Keratinocyte (primary cell): Measurements from ENCODE around the gene MAN1A2. TPM values are rescaled to one million over a fixed set of nuclear protein-coding genes. Genes with fewer than 3 reads are reported as not detected.
"Not testable (repeated sequence)": the region's sequence is repeated elsewhere in the genome, so short reads cannot be mapped to it uniquely, and the experiment has no call there.

ENCODE experiments used
- DNase-seq: peaks from one replicate; pipeline ENCODE4 v3.0.0-alpha.2; 2011; ENCODE audit warnings: low read depth, missing footprints, low spot score
- FAIRE-seq: peaks from 2 replicates; lab custom pipeline; 2011; peaks lifted over from hg19 to GRCh38; lab: Jason Lieb, UNC
- H2AFZ ChIP-seq: 2 replicates; pipeline ENCODE4 v1.6.0; 2012; ENCODE audit warnings: low read length, control low read depth, inconsistent platforms; ENCODE audit not compliant: control insufficient read depth
- H3K27ac ChIP-seq: 2 replicates; pipeline ENCODE4 v1.5.1; 2011; ENCODE audit warnings: low read length; ENCODE audit not compliant: control insufficient read depth, insufficient read depth
- H3K27me3 ChIP-seq: 3 replicates; pipeline ENCODE4 v1.6.0; 2011; ENCODE audit warnings: low read length; ENCODE audit not compliant: control insufficient read depth, insufficient read depth; ENCODE audit errors: extremely low read depth
- H3K36me3 ChIP-seq, 2 experiments: 2 replicates in 1 of 2; 3 replicates in 1 of 2; pipeline ENCODE4 v1.5.1; 2011; ENCODE audit warnings: low read length in 2 of 2, mild to moderate bottlenecking in 1 of 2; ENCODE audit not compliant: control insufficient read depth in 2 of 2, insufficient read depth in 2 of 2; ENCODE audit errors: extremely low read depth in 1 of 2
- H3K4me1 ChIP-seq: 3 replicates; pipeline ENCODE4 v1.5.1; 2011; ENCODE audit warnings: low read length; ENCODE audit not compliant: control insufficient read depth, insufficient read depth; ENCODE audit errors: extremely low read depth
- H3K4me2 ChIP-seq: 3 replicates; pipeline ENCODE4 v1.6.0; 2011; ENCODE audit warnings: low read depth, low read length; ENCODE audit not compliant: control insufficient read depth, insufficient read depth; ENCODE audit errors: extremely low read depth
- H3K4me3 ChIP-seq, 3 experiments: fragments of 200-600 bp in 1 of 3; sonication (generic) in 1 of 3; 2 replicates in 2 of 3; 3 replicates in 1 of 3; pipeline ENCODE4 v1.5.1; 2011 to 2016; ENCODE audit warnings: low read length in 3 of 3, mild to moderate bottlenecking in 3 of 3, control low read depth in 2 of 3, inconsistent platforms in 1 of 3, low read depth in 1 of 3, mixed read lengths in 1 of 3, mixed run types in 1 of 3, moderate library complexity in 1 of 3; ENCODE audit not compliant: control insufficient read depth in 2 of 3, insufficient read depth in 2 of 3; ENCODE audit errors: extremely low read depth in 1 of 3
- H3K79me2 ChIP-seq: 2 replicates; pipeline ENCODE4 v1.6.0; 2012; ENCODE audit warnings: low read length; ENCODE audit not compliant: control insufficient read depth, insufficient read depth
- H3K9ac ChIP-seq: 3 replicates; pipeline ENCODE4 v1.6.0; 2011; ENCODE audit warnings: low read length; ENCODE audit not compliant: control insufficient read depth, insufficient read depth; ENCODE audit errors: extremely low read depth
- H3K9me1 ChIP-seq: 3 replicates; pipeline ENCODE4 v1.6.0; 2011; ENCODE audit warnings: low read length; ENCODE audit not compliant: control insufficient read depth, insufficient read depth; ENCODE audit errors: extremely low read depth
- H3K9me3 ChIP-seq: 2 replicates; pipeline ENCODE4 v1.5.1; 2012; ENCODE audit warnings: low read depth, low read length; ENCODE audit not compliant: control insufficient read depth
- H4K20me1 ChIP-seq: 3 replicates; pipeline ENCODE4 v1.6.0; 2011; ENCODE audit warnings: low read length; ENCODE audit not compliant: control insufficient read depth, insufficient read depth; ENCODE audit errors: extremely low read depth
- CTCF ChIP-seq, 3 experiments: IDR thresholded peaks in 1 of 3; conservative IDR thresholded peaks in 1 of 3; optimal IDR thresholded peaks in 1 of 3; 2 replicates in 2 of 3; 3 replicates in 1 of 3; pipeline versions ENCODE3 to v1.5.1; 2011; ENCODE audit warnings: low read length in 3 of 3, mild to moderate bottlenecking in 3 of 3, moderate library complexity in 2 of 3, control low read depth in 1 of 3, inconsistent platforms in 1 of 3; ENCODE audit not compliant: insufficient read depth in 2 of 3; ENCODE audit errors: extremely low read depth in 1 of 3
- EZH2 ChIP-seq: IDR thresholded peaks from one replicate; pipeline ENCODE4 v1.6.1; 2012; ENCODE audit warnings: inconsistent platforms, mild to moderate bottlenecking, low read length, moderate library complexity
- dilution Hi-C: fragments of 300-500 bp; cut with MboI; formaldehyde crosslinking; loops from one replicate; pipeline ENCODE4 v1.7.0; 2020; ENCODE audit warnings: low sequenced_read_pairs; ENCODE audit not compliant: extremely low pct_ligation_motif_present
- polyA plus RNA-seq, 5 experiments: library from polyadenylated mRNA; depleted of rRNA in 3 of 5; stranded (reverse) in 3 of 5; stranded (forward) in 1 of 5; unstranded in 1 of 5; fragments of >200 nt; gene quantifications; 1 replicate in 1 of 5; 2 replicates in 3 of 5; 3 replicates in 1 of 5; pipeline versions ENCODE4 v1.2.1 to v1.2.3, GENCODE V29; 2011 to 2012; ENCODE audit warnings: missing spikeins in 2 of 5, low read depth in 1 of 5, low replicate concordance in 1 of 5

The MAN1A2 gene
- polyA plus RNA-seq, 1 donor (not counting 4 experiments of a cell fraction or from before 2014, with no cell fraction given), result 19.0 TPM

GRCh38 chr1:117346206-117346928 is 20.9 kb upstream of the MAN1A2 start:
- FAIRE-seq, result no peak
- H3K9ac ChIP-seq, result no peak overlapping the region
- no peaks in the 10 kb centered on the region for H3K36me3 ChIP-seq
- H4K20me1 ChIP-seq, result no peaks in the 10 kb centered on the region
- H3K4me1 ChIP-seq, result no peaks in the 10 kb centered on the region
- H3K27ac ChIP-seq, result no peak overlapping the region
- dilution Hi-C loops, result no loop called here
- no peaks in the 10 kb centered on the region for H3K79me2 ChIP-seq
- no peaks in the 10 kb centered on the region for H3K9me3 ChIP-seq
- DNase-seq, result no peak
- H2AFZ ChIP-seq, result no peak overlapping the region
- H3K9me1 ChIP-seq, result no peaks in the 10 kb centered on the region
- no peaks in the 10 kb centered on the region for H3K27me3 ChIP-seq
- no peak overlapping the region for H3K4me3 ChIP-seq
- no peak overlapping the region for H3K4me2 ChIP-seq
- no peak for TF ChIP-seq CTCF (optimal IDR thresholded peaks at IDR 0.05 in 1 of 3, IDR thresholded peaks at IDR 0.05 in 1 of 3, conservative IDR thresholded peaks at IDR 0.05 in 1 of 3; ENCODE audit: extremely low read depth in 1 of 3, insufficient read depth in 2 of 3, low read length in 3 of 3)
- TF ChIP-seq EZH2, result no peak

GRCh38 chr1:117347907-117348306 is 19.3 kb upstream of the MAN1A2 start:
- no peak for FAIRE-seq

GRCh38 chr1:117352695-117353094 is 14.6 kb upstream of the MAN1A2 start:
- H3K4me3 ChIP-seq, DNase-seq, H3K9me3 ChIP-seq, H3K36me3 ChIP-seq, H3K4me2 ChIP-seq, H3K9ac ChIP-seq, H3K79me2 ChIP-seq, H3K4me1 ChIP-seq, H3K27ac ChIP-seq, FAIRE-seq, H3K9me1 ChIP-seq, H3K27me3 ChIP-seq, dilution Hi-C loops, H2AFZ ChIP-seq, H4K20me1 ChIP-seq: not testable (repeated sequence)

More at GRCh38 chr1:117347907-117348306, 19.3 kb upstream of the MAN1A2 start:
- no peaks in the 10 kb centered on the region for H3K9me1 ChIP-seq
- no peak overlapping the region for H2AFZ ChIP-seq
- TF ChIP-seq EZH2 (no peak), CTCF (optimal IDR thresholded peaks at IDR 0.05 in 1 of 3, IDR thresholded peaks at IDR 0.05 in 1 of 3, conservative IDR thresholded peaks at IDR 0.05 in 1 of 3; ENCODE audit: extremely low read depth in 1 of 3, insufficient read depth in 2 of 3, low read length in 3 of 3) (no peak)
- H3K4me2 ChIP-seq, result no peak overlapping the region
- no peaks in the 10 kb centered on the region for H3K36me3 ChIP-seq
- H3K9me3 ChIP-seq, result no peaks in the 10 kb centered on the region
- no peaks in the 10 kb centered on the region for H3K4me1 ChIP-seq
- H3K27ac ChIP-seq, result no peak overlapping the region
- dilution Hi-C loops, result no loop called here
- no peak overlapping the region for H3K4me3 ChIP-seq
- no peaks in the 10 kb centered on the region for H3K79me2 ChIP-seq
- no peaks in the 10 kb centered on the region for H4K20me1 ChIP-seq
- DNase-seq, result no peak
- H3K9ac ChIP-seq, result no peak overlapping the region
- H3K27me3 ChIP-seq, result no peaks in the 10 kb centered on the region
